Hematopoietic multipotent progenitor cell (in vitro differentiated cells): ENCODE results near the gene SLC5A5. TPM values are rescaled to one million over a fixed set of nuclear protein-coding genes. Genes with fewer than 3 reads are reported as not detected.

Experiments
- DNase-seq, 3 donors: peaks; one replicate each; pipeline ENCODE4 v3.0.0-alpha.2; 2011 to 2015; ENCODE audit warnings: low read depth in 2 of 3, low spot score in 2 of 3
- total RNA-seq: library from RNA; depleted of rRNA; stranded (reverse); fragments of >200 nt; gene quantifications from one replicate; pipeline ENCODE4 v1.2.3, GENCODE V29; 2012

SLC5A5 gene
- total RNA-seq, 1 donor: 1.3 TPM

DNA sequence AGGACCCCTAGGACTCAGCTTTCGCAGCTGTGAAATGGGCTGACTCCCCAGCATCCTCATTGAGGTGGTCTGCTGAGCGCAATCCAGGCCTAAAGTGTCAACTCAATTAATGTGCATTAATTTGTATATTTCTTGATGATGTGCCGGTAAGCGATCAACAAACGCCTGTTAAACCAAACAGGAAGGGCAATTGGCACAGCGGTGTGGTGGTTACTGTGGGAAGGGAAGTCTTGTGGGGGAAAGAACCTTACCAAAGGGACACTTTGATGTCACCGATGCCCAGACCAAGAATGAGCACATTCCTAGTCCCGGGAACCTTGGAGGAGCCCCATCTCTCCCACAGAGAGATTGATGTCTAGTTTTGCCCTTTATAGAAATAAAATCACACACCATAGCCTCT is 25.6 kb upstream of the SLC5A5 start:
- peak in 2 of 3 donors; percentile 43 to 44 for DNase-seq

- peak; percentile 76 to 96 (median 93) for DNase-seq
These were observed 24.0 kb upstream of the SLC5A5 start, which contains the start of gene JAK3 for GRCh38 chr19:17847538-17848366. TSS of gene JAK3 (minus strand) at chr19:17847982. CDS start at chr19:17844417, 3,565 bp downstream.

GRCh38 chr19:17848595-17849292 is 23.0 kb upstream of the SLC5A5 start:
- peak in 2 of 3 donors; percentile 42 to 81 for DNase-seq

DNA sequence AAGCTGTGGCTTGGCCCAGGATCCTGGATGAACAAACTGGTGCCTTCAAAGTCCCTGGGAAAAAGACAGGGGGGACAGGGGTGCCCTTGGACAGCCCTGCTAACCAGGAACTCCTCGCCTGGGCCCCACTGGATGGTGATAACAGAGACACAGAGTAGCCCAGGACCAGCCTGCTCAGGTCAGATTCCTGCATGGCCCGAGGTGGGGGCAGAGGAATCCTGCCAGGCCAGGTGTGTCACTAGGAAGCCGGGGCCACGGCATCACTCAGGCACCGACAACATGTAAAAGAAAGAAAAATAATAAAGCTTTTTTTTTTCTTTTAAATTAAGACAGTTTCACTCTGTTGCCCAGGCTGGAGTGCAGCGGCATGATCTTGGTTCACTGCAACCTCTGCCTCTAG is 17.7 kb upstream of the SLC5A5 start:
- DNase-seq: no peak

DNA sequence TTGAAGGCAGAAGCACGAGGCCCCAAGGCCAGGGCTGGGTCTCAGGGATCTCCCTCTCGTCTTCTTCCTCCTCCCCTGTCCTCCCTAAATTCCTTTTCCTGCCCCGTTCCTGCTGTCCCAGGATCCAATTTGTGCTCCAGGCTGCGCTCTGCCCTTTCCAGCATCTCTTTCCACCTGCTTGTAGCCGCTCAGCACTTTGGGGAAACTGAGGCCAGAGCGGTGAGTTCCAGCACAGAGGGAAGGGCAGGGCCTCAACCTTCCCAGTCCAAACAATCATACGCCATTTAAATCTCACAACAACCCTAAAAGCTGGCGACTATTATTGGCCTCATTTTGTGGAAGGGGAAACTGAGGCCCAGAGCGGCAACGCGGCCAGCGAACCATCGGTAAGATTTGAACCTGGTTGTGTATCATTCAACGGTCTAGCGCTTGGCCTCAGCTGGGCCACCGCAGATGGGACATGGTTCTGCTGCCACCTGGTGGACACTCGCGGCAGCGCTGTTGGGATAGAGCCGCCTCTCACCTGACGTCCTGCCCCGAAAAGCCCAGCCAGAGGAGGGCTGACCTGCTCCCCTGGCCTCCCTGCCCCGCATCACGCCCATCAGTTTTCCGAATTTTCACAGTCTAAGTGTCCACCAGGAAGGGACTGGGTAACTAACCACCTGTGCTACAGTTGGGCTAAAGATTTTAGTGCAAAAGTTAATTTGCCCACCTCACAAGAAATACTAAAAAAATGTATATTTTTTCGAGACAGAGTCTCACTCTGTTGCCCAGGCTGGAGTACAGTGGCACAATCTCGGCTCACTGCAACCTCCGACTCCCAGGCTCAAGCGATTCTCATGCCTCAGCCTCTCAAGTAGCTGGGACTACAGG is 16.2 kb upstream of the SLC5A5 start:
- DNase-seq: peak; percentile 74 to 83 (median 83)

DNA sequence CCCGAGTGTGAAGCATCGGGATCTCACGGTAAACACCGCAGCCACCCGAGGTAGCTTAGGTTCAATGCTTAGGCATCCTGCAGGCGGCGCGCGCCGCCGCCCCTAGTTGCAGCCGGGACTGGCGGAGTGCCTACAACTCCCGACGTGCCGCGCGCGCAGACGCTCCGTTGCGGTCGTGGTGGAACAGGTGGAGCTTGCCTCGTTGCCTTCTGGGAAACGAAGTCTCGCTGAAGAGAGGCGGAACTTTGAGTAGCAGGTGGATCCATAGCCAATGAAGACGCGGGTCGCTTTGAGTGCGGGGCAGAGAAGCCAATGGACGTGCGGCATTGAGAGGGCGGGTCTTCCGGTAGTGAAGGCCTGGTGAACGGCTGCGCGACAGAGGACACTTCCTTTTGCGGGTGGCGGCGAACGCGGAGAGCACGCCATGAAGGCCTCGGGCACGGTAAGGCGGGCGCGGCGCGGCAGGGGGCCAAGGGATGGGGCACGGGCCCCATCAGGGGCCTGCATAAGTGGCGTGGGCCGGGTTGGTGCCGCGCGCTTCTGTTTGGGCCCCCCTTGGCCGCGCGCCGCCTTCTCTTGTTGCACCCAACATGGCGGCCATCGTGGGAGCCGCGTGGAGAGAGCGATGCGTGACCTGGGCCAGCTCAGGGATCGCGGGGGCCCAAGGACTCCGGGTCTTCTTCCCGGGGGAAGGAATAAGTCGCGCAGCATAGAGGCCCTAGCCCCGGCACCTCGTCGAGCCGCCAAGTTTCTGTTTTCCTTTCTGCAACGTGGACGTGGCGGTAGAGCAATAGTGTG is 12.0 kb upstream of the SLC5A5 start, which contains the start of gene RPL18A:
TSS of gene RPL18A (plus strand) at position 378 of the 798 bp plus-strand sequence. CDS start at position 425, 47 bp downstream.
- peak; percentile 91 to 100 (median 99) for DNase-seq

GRCh38 chr19:17860331-17860992 is 11.3 kb upstream of the SLC5A5 start:
- DNase-seq: no peak

DNA sequence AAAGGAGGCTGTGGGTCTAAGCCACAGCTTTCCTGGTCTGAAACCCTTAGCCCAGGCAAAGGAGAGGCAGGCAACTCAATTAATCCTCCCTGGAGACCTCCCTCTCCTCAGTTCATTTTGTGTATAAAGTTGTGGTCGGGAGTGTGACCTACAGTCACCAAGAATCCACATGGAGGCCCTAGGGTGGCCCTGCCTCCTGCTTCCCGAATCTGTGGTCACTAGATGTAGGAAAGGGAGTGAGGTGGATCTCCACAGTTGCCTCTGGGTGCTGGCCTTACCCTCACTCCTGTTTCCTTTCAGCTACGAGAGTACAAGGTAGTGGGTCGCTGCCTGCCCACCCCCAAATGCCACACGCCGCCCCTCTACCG is 10.8 kb upstream of the SLC5A5 start:
- DNase-seq: no peak

- no peak for DNase-seq
These were observed 10.0 kb upstream of the SLC5A5 start for GRCh38 chr19:17861542-17862402.

DNA sequence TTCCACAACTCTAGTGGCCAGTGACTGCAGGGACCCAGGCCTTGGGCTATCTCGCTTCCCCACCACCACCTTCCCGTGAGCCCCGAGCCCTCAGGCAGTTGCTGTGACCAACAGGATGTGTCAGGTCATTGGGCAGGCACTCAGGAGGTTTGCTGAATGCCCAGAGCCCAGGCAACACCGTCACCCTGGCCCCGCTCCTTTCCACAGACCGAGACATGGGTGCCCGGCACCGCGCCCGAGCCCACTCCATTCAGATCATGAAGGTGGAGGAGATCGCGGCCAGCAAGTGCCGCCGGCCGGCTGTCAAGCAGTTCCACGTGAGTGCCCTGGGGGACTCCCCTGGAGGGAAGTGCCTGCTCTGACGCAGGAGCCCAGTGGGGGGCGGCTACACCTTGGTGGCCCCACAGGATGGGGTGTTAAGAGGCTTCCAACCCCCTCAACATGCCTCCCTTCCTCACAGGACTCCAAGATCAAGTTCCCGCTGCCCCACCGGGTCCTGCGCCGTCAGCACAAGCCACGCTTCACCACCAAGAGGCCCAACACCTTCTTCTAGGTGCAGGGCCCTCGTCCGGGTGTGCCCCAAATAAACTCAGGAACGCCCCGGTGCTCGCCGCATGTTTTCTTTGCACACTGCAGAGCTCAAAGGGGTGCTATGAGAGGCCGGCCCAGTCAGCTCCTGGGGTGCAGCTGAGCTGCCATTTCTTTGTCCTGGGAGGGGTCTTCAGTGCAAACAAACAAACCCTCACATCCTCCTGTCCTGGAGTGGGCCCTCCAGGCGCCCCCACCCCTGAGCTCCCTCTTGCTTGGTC is 8.8 kb upstream of the SLC5A5 start:
- DNase-seq: no peak

DNA sequence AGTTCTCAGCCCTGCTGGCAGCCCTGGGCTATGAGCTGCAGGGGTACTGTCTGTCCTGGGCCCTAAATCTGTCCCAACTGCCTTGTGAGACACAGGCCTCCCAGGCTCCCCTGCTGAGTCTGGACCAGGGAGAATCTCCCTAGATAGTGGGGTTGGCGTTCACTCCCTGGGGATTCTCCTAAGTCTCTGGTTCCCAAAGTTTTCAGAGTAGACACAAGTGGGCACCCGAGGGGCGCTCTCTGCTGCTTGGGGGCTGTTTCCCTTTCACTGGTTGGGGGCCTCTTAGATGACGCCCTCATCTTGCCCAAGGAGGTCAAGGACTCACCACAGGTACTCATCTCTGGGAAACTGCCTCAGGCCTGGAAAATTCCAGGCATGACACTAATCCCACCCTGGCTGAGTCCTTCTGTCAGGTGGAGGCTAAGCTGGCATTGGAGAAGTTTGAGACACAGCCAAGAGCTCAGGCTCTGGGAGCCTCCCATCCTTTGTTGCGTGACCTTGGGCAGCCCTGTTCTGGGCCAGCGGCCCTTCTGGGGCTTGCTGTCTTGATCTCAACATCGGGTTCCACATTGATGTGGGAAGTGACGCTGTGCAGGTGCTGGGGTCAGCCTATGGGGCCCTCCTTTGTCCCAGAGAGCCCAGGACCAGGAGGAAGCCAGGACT is 8.1 kb upstream of the SLC5A5 start:
- DNase-seq: no peak

DNA sequence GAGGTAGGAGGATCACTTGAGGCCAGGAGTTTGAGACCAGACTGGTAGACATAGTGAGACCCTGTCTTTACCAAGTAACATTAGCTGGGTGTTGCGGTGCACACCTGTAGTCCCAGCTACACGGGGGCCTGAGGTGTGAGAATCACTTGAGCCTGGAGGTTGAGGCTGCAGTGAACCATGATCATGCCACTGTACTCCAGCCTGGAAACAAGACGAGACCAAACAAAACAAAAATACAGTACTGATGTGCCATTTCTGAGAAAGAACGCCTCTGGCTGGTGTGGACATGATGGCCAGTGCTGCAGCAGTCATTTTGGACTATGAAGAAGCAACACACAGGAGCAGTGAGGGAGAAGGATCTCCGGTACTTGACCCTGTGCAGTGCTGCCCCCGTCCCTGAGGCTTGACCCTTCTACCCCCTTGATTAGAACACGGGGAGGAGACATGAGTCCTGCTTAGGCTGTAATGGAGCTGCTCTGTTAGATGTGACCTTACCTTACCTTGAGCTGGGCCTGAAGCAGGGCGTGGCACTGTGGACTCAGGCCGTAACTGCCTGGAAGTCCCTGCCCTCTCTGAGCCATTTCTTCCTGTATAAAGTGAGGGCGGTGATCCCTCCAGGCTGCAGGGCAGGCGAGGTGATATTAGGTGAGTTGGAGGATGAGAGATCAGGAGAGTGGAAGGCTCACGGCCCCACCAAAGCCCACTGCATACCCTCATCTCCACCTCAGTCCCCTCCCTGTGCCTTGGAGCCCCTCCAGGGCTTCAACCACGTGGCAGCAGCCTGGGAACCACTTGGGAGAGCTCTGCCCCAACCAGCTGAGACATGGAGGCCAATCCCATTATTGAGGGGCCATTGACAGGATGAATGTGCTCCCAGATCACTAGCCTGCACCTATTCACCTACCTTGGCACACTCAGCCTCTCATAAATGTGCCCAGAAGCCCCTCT is 6.1 kb upstream of the SLC5A5 start:
- no peak for DNase-seq

- no peak for DNase-seq
These were observed 5.3 kb upstream of the SLC5A5 start for GRCh38 chr19:17866312-17866963.

GRCh38 chr19:17866964-17867486 is 4.7 kb upstream of the SLC5A5 start:
- DNase-seq: no peak

DNA sequence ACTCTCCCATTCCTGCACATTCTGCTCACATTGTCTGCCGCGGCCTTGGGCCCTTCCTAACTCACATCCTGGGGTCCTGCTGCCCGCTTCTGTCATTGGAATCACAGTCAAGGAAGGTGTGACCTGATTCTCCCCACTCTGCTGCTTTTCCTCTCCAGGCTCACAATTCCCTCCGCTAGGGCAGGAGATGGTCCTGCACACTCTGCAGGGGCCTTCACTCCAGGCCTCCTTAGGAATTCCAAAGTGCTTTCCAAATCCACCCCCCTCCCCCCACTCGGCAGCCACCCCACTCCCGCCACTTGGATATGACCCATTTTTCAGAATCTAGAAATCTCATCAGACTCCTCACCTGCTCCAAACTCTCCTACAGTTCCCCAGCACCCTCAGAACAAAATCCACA is 3.1 kb upstream of the SLC5A5 start:
- DNase-seq: no peak
